Esophagus squamous epithelium (tissue), 5 donors: ENCODE results near the gene TPD52L1. TPM values are rescaled to one million over a fixed set of nuclear protein-coding genes. Genes with fewer than 3 reads are reported as not detected.

ENCODE experiments used
- DNase-seq: peaks from one replicate; lab custom pipeline; 2025; lab: John Stamatoyannopoulos, UW
- H3K27ac ChIP-seq, 4 donors: fragments of 200-600 bp; sonication (generic); one replicate each; pipeline ENCODE4 v1.5.1; 2016 to 2019; ENCODE audit warnings: mild to moderate bottlenecking in 1 of 4
- H3K27me3 ChIP-seq, 4 donors: fragments of 200-600 bp; sonication (generic); 1 replicate in 3 of 4; 2 replicates in 1 of 4; pipeline versions ENCODE4 v1.5.1 to v1.6.0; 2017 to 2021; ENCODE audit warnings: antibody characterized with exemption in 1 of 4
- H3K36me3 ChIP-seq, 3 donors: fragments of 200-600 bp; sonication (generic); one replicate each; pipeline ENCODE4 v1.5.1; 2016 to 2019
- H3K4me1 ChIP-seq, 3 donors: fragments of 200-600 bp; sonication (generic); one replicate each; pipeline ENCODE4 v1.5.1; 2017 to 2019
- H3K4me3 ChIP-seq, 4 donors: fragments of 200-600 bp; sonication (generic); 1 replicate in 3 of 4; 2 replicates in 1 of 4; pipeline ENCODE4 v1.5.1; 2016 to 2019; ENCODE audit warnings: mild to moderate bottlenecking in 2 of 4, moderate library complexity in 1 of 4
- H3K9me3 ChIP-seq, 3 donors: fragments of 200-600 bp; sonication (generic); one replicate each; pipeline ENCODE4 v1.5.1; 2016 to 2019
- CTCF ChIP-seq, 6 experiments: fragments of 450-650 bp in 4 of 6; fragments of 200-600 bp in 2 of 6; sonication (generic) in 2 of 6; IDR thresholded peaks; one replicate each; pipeline ENCODE4 v1.5.1; 2016 to 2019; ENCODE audit warnings: antibody characterized with exemption in 6 of 6, mild to moderate bottlenecking in 4 of 6, moderate library complexity in 4 of 6
- POLR2A ChIP-seq, 4 donors: fragments of 450-650 bp; IDR thresholded peaks; one replicate each; pipeline ENCODE4 v1.6.1; 2017; ENCODE audit warnings: antibody characterized with exemption in 4 of 4, mild to moderate bottlenecking in 4 of 4, moderate library complexity in 3 of 4
- WGBS, 2 donors: methylation state at CpG; one replicate each; pipeline ENCODE4 v1.1.5; 2018; 5-methylcytosine and 5-hydroxymethylcytosine counted together
- intact Hi-C: fragments of 100-400 bp; cut with DNase I; formaldehyde crosslinking; loops from one replicate; pipeline ENCODE4 v1.15.0; 2022
- total RNA-seq, 4 donors: library from RNA; depleted of rRNA; stranded (reverse); fragments of >200 nt; gene quantifications; one replicate each; pipeline ENCODE4 v1.1.0, GENCODE V29; 2016
- donor health status: DM: yes; HTN: yes; CAD: no.

TPD52L1 gene
- total RNA-seq, 4 donors from 2014 or later: 202 to 409 (median 275) TPM

- Histone ChIP-seq H3K27ac (no peak overlapping the region), H3K4me3 (no peak overlapping the region), H3K36me3 (no peaks in the 10 kb centered on the region), H3K9me3 (no peaks in the 10 kb centered on the region), H3K4me1 (peaks cover 0 to 9% (median 0%) of the 10 kb centered on the region in 3 donors), H3K27me3 (peaks cover 0 to 4% (median 0%) of the 10 kb centered on the region in 4 donors)
- no peak for DNase-seq
- TF ChIP-seq CTCF (IDR thresholded peaks at IDR 0.05) (no peak), POLR2A (IDR thresholded peaks at IDR 0.05) (no peak)
- 86 to 88% methylated on average over 4 of the region's 4 CpGs for WGBS, 2 donors
- intact Hi-C loops: loop anchor here (5.0 to 10.0 kb wide), 2 partner anchors 444 to 642 kb away; partner anchors contain the start of gene HINT3
Measured at GRCh38 chr6:125312950-125313349, 159.4 kb downstream of the TPD52L1 start.

Other genes with a start within 250 kb of the TPD52L1 start
- 10 to 100 TPM in 3 of 4 donors, 1 to 10 TPM in 1; 9.1 to 26.3 (median 15.4) TPM for gene RNF217, start 191.3 kb upstream of the TPD52L1 start, total RNA-seq
- gene HDDC2, start 148.2 kb downstream of the TPD52L1 start, total RNA-seq: 10 to 100 TPM; 49.2 to 84.7 (median 53.3) TPM